ENCODE data around the gene NPAS3. TPM values are rescaled to one million over a fixed set of nuclear protein-coding genes. Genes with fewer than 3 reads are reported as not detected.

The NPAS3 gene
- total RNA-seq, 1 experiment from 2014 or later = not detected

DNA sequence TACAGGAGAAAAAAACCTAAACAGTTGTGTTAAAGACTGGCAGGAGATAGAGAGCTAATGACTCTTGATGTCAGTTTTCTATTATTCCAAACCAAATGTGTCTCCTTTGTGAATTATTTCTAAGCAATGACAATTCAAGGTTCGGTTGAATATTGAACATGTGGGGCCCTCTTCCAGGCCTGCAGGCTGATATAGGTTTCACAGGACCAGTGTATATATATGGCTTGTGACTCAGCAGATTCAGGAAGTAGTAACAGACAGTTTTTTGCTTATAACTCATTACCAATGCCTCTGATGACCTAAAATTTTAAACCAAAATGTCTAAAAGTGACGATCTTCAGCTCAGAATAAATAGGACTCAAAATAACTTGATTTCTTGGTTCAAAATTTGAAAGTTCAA is 33.7 kb upstream of the NPAS3 start:
- no peak for TF ChIP-seq SRF (IDR thresholded peaks at IDR 0.05; ENCODE audit: low read depth)
- no peak for TF ChIP-seq TCF7L2 (IDR thresholded peaks at IDR 0.05; ENCODE audit: borderline replicate concordance, extremely low read depth, insufficient read depth, insufficient read length)
- TF ChIP-seq, protein P1, sequence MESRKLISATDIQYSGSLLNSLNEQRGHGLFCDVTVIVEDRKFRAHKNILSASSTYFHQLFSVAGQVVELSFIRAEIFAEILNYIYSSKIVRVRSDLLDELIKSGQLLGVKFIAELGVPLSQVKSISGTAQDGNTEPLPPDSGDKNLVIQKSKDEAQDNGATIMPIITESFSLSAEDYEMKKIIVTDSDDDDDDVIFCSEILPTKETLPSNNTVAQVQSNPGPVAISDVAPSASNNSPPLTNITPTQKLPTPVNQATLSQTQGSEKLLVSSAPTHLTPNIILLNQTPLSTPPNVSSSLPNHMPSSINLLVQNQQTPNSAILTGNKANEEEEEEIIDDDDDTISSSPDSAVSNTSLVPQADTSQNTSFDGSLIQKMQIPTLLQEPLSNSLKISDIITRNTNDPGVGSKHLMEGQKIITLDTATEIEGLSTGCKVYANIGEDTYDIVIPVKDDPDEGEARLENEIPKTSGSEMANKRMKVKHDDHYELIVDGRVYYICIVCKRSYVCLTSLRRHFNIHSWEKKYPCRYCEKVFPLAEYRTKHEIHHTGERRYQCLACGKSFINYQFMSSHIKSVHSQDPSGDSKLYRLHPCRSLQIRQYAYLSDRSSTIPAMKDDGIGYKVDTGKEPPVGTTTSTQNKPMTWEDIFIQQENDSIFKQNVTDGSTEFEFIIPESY (IDR thresholded peaks at IDR 0.05; ENCODE audit: extremely low read depth, insufficient replicate concordance, low read length) = no peak
- TF ChIP-seq EZH2phosphoT487 (IDR thresholded peaks at IDR 0.05; ENCODE audit: borderline replicate concordance) = no peak
- no peak for TF ChIP-seq ZNF274 (IDR thresholded peaks at IDR 0.05; ENCODE audit: low read depth, low read length)
- no peak for TF ChIP-seq POLR2AphosphoS5 (IDR thresholded peaks at IDR 0.05; ENCODE audit: low read depth, low read length)
- no peak for TF ChIP-seq EGR1 (IDR thresholded peaks at IDR 0.05; ENCODE audit: low read depth)
- TF ChIP-seq SP1 (IDR thresholded peaks at IDR 0.05; ENCODE audit: low read depth) = no peak
- TF ChIP-seq YY1 (IDR thresholded peaks at IDR 0.05; ENCODE audit: extremely low read depth, insufficient replicate concordance, low read depth, low read length) = no peak
- no peak for TF ChIP-seq CEBPB (IDR thresholded peaks at IDR 0.05; ENCODE audit: low read depth)
- no peak for TF ChIP-seq SIN3A (IDR thresholded peaks at IDR 0.05; ENCODE audit: low read depth)
- TF ChIP-seq, protein P2, sequence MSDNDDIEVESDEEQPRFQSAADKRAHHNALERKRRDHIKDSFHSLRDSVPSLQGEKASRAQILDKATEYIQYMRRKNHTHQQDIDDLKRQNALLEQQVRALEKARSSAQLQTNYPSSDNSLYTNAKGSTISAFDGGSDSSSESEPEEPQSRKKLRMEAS (IDR thresholded peaks at IDR 0.05) = no peak
- TF ChIP-seq FOSL1 (IDR thresholded peaks at IDR 0.05; ENCODE audit: low read depth) = no peak
- TF ChIP-seq, protein P3, sequence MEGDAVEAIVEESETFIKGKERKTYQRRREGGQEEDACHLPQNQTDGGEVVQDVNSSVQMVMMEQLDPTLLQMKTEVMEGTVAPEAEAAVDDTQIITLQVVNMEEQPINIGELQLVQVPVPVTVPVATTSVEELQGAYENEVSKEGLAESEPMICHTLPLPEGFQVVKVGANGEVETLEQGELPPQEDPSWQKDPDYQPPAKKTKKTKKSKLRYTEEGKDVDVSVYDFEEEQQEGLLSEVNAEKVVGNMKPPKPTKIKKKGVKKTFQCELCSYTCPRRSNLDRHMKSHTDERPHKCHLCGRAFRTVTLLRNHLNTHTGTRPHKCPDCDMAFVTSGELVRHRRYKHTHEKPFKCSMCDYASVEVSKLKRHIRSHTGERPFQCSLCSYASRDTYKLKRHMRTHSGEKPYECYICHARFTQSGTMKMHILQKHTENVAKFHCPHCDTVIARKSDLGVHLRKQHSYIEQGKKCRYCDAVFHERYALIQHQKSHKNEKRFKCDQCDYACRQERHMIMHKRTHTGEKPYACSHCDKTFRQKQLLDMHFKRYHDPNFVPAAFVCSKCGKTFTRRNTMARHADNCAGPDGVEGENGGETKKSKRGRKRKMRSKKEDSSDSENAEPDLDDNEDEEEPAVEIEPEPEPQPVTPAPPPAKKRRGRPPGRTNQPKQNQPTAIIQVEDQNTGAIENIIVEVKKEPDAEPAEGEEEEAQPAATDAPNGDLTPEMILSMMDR (IDR thresholded peaks at IDR 0.05 in 2 of 3, conservative IDR thresholded peaks at IDR 0.05 in 1 of 3; ENCODE audit: borderline replicate concordance in 1 of 3, insufficient read depth in 1 of 3, low read depth in 2 of 3, low read length in 2 of 3) = no peak
- TF ChIP-seq, protein P4, sequence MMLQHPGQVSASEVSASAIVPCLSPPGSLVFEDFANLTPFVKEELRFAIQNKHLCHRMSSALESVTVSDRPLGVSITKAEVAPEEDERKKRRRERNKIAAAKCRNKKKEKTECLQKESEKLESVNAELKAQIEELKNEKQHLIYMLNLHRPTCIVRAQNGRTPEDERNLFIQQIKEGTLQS (IDR thresholded peaks at IDR 0.05) = no peak
- TF ChIP-seq CBX3 (IDR thresholded peaks at IDR 0.05; ENCODE audit: low read depth) = no peak
- TF ChIP-seq JUND (IDR thresholded peaks at IDR 0.05) = no peak
- TF ChIP-seq, protein P5, sequence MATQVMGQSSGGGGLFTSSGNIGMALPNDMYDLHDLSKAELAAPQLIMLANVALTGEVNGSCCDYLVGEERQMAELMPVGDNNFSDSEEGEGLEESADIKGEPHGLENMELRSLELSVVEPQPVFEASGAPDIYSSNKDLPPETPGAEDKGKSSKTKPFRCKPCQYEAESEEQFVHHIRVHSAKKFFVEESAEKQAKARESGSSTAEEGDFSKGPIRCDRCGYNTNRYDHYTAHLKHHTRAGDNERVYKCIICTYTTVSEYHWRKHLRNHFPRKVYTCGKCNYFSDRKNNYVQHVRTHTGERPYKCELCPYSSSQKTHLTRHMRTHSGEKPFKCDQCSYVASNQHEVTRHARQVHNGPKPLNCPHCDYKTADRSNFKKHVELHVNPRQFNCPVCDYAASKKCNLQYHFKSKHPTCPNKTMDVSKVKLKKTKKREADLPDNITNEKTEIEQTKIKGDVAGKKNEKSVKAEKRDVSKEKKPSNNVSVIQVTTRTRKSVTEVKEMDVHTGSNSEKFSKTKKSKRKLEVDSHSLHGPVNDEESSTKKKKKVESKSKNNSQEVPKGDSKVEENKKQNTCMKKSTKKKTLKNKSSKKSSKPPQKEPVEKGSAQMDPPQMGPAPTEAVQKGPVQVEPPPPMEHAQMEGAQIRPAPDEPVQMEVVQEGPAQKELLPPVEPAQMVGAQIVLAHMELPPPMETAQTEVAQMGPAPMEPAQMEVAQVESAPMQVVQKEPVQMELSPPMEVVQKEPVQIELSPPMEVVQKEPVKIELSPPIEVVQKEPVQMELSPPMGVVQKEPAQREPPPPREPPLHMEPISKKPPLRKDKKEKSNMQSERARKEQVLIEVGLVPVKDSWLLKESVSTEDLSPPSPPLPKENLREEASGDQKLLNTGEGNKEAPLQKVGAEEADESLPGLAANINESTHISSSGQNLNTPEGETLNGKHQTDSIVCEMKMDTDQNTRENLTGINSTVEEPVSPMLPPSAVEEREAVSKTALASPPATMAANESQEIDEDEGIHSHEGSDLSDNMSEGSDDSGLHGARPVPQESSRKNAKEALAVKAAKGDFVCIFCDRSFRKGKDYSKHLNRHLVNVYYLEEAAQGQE (IDR thresholded peaks at IDR 0.05; ENCODE audit: low read depth) = no peak
- TF ChIP-seq ELF1 (IDR thresholded peaks at IDR 0.05; ENCODE audit: borderline replicate concordance, low read depth) = no peak
- H3K9me2 ChIP-seq (ENCODE audit: insufficient read depth) = no peaks in the 10 kb centered on the region
- intact Hi-C loops (cut with micrococcal nuclease) = no loop called here
- BruUV-seq (replicated peaks) = no TSS peak
- DNase-seq (ENCODE audit: low read depth, low spot score) = no peak
- H4K20me1 ChIP-seq (ENCODE audit: insufficient read depth) = no peaks in the 10 kb centered on the region
- H3K9ac ChIP-seq (ENCODE audit: low read length) = no peak overlapping the region
- H3K36me3 ChIP-seq (ENCODE audit: control insufficient read depth in 1 of 2, insufficient read depth in 2 of 2, low read length in 2 of 2) = no peaks in the 10 kb centered on the region
- H3K4me1 ChIP-seq (ENCODE audit: control insufficient read depth in 1 of 2, insufficient read depth in 2 of 2, low read length in 2 of 2) = no peaks in the 10 kb centered on the region
- H3K4me3 ChIP-seq (replicated peaks in 1 of 2; ENCODE audit: low read depth in 1 of 2, low read length in 2 of 2) = no peak overlapping the region
- RAD21 ChIA-PET (ENCODE audit: low non-redundant PET in 1 of 2, low total read pairs in 2 of 2, uncharacterized antibody in 2 of 2, unreplicated experiment in 2 of 2) = no interaction called here
- H3K4me2 ChIP-seq (ENCODE audit: low read length) = no peak overlapping the region
- H3K27me3 ChIP-seq (ENCODE audit: insufficient read depth, low read length) = no peaks in the 10 kb centered on the region
- no peaks in the 10 kb centered on the region for H3K79me2 ChIP-seq (ENCODE audit: insufficient read depth, low read length)
- no peak overlapping the region for H2AFZ ChIP-seq (ENCODE audit: low read depth, low read length, poor library complexity, severe bottlenecking)
- peaks cover 0 to 3% of the 10 kb centered on the region in 2 experiments; a peak in 2 of 4 replicates for H3K9me3 ChIP-seq (ENCODE audit: control insufficient read depth in 1 of 2, insufficient read depth in 1 of 2, low read depth in 1 of 2, low read length in 2 of 2)
- CTCF ChIA-PET = no interaction called here
- POLR2A ChIA-PET = no interaction called here
- no peak for ATAC-seq
- no peak overlapping the region for H3K27ac ChIP-seq (ENCODE audit: low read depth, low read length)
